Breast epithelium (tissue), 3 donors: ENCODE data around the gene FAM168B.

Source experiments
- CTCF ChIP-seq, 3 donors: fragments of 450-650 bp; IDR thresholded peaks; one replicate each; pipeline ENCODE4 v1.5.1; 2016 to 2017; ENCODE audit warnings: antibody characterized with exemption in 3 of 3, mild to moderate bottlenecking in 3 of 3, moderate library complexity in 3 of 3
- POLR2AphosphoS5 ChIP-seq, 3 donors: sonication (generic); formaldehyde crosslinking; IDR thresholded peaks; one replicate each; pipeline ENCODE4 v1.6.1; 2017; ENCODE audit warnings: antibody characterized with exemption in 3 of 3

GRCh38 chr2:131058214-131058843 is 34.9 kb downstream of the FAM168B start:
- no peak for TF ChIP-seq CTCF (IDR thresholded peaks at IDR 0.05)
- no peak for TF ChIP-seq POLR2AphosphoS5 (IDR thresholded peaks at IDR 0.05)
